Measurements from ENCODE around the gene KRT74. TPM values are rescaled to one million over a fixed set of nuclear protein-coding genes. Genes with fewer than 3 reads are reported as not detected.

Gene KRT74
- total RNA-seq, 5 donors from 2014 or later (not counting 1 experiment from before 2014, with no cell fraction given), result 0.20 to 0.79 (median 0.45) TPM; not detected in 1

GRCh38 chr12:52537101-52537500, 36.5 kb downstream of the KRT74 start:
- DNase-seq (no peak), ATAC-seq (replicated peaks in 1 of 4) (no peak)
- Histone ChIP-seq H3K4me3 (ENCODE audit: control insufficient read depth in 1 of 2, extremely low read depth in 1 of 2, low read length in 1 of 2) (no peak overlapping the region), H3K9me3 (no peaks in the 10 kb centered on the region), H3K36me3 (ENCODE audit: control insufficient read depth in 2 of 2, extremely low read depth in 1 of 2, insufficient read depth in 1 of 2, low read length in 1 of 2) (no peaks in the 10 kb centered on the region), H3K4me1 (ENCODE audit: control insufficient read depth in 1 of 2, extremely low read depth in 1 of 2, insufficient read depth in 2 of 2, low read length in 2 of 2) (no peaks in the 10 kb centered on the region), H3K27me3 (replicated peaks in 1 of 2; ENCODE audit: control insufficient read depth in 2 of 2, extremely low read depth in 1 of 2, insufficient read depth in 2 of 2, low read length in 1 of 2) (peaks cover 0 to 26% of the 10 kb centered on the region in 2 experiments), H3K27ac (ENCODE audit: low read length) (no peak overlapping the region)
- Mint-ChIP-seq H3K36me3 (no peaks in the 10 kb centered on the region), H3K27ac (no peak overlapping the region), H3K4me3 (no peak overlapping the region), H3K9me3 (no peaks in the 10 kb centered on the region), H3K27me3 (peaks cover 0 to 3% of the 10 kb centered on the region in 2 donors), H3K4me1 (no peaks in the 10 kb centered on the region)
- ChIA-PET POLR2A (no interaction called here), CTCF (no interaction called here)
- WGBS (ENCODE audit: insufficient coverage), result 59% methylated on average over 2 of the region's 3 CpGs

DNA sequence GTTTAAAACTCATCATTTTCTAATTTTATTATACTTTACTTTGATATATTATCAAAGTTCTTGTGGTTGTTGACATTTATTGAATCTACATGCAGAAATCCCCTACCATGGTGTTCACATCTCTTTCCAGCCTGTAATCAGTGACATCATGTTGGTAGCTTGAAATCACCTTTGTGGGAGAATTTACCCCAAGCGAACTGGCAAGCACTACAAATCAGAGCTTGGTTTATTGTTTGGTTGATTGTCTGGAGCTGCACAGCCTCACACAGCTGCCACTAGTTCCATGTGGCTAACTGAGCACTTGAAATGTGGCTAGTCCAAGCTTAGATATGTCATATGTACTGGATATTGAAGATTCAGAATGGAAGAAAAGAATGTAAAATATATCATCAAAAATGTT, 38.1 kb downstream of the KRT74 start:
- no peak for ATAC-seq (replicated peaks in 1 of 4)
- Histone ChIP-seq H3K4me3 (ENCODE audit: control insufficient read depth in 1 of 2, extremely low read depth in 1 of 2, low read length in 1 of 2) (no peak overlapping the region), H3K9me3 (no peaks in the 10 kb centered on the region), H3K27me3 (replicated peaks in 1 of 2; ENCODE audit: control insufficient read depth in 2 of 2, extremely low read depth in 1 of 2, insufficient read depth in 2 of 2, low read length in 1 of 2) (peaks cover 0 to 29% of the 10 kb centered on the region in 2 experiments), H3K36me3 (ENCODE audit: control insufficient read depth in 2 of 2, extremely low read depth in 1 of 2, insufficient read depth in 1 of 2, low read length in 1 of 2) (no peaks in the 10 kb centered on the region), H3K27ac (ENCODE audit: low read length) (no peak overlapping the region), H3K4me1 (ENCODE audit: control insufficient read depth in 1 of 2, extremely low read depth in 1 of 2, insufficient read depth in 2 of 2, low read length in 2 of 2) (no peaks in the 10 kb centered on the region)
- H3K27me3 Mint-ChIP-seq, result peaks cover 0 to 3% of the 10 kb centered on the region in 2 donors
- no peak overlapping the region for H3K4me3 Mint-ChIP-seq
- H3K4me1 Mint-ChIP-seq, result no peaks in the 10 kb centered on the region
- WGBS (ENCODE audit: insufficient coverage), result no CpG with 5 or more reads among the region's 1 CpG
- no peak for DNase-seq
- H3K36me3 Mint-ChIP-seq, result no peaks in the 10 kb centered on the region
- no peak overlapping the region for H3K27ac Mint-ChIP-seq
- H3K9me3 Mint-ChIP-seq, result no peaks in the 10 kb centered on the region
- ChIA-PET CTCF (interaction anchor here in 1 of 2 donors (0.5 kb wide), 1 partner anchor 53 kb away, joined by 5 read pairs; no protein-coding TSS in a partner anchor), POLR2A (no interaction called here)

GRCh38 chr12:52534482-52534881, 39.2 kb downstream of the KRT74 start:
- no peak overlapping the region for H3K27ac Mint-ChIP-seq

GRCh38 chr12:52533686-52534470, 39.8 kb downstream of the KRT74 start:
- ATAC-seq (replicated peaks in 1 of 4), result no peak
- no peaks in the 10 kb centered on the region for H3K36me3 Mint-ChIP-seq

More at GRCh38 chr12:52534482-52534881, 39.2 kb downstream of the KRT74 start:
- peaks cover 0 to 24% of the 10 kb centered on the region in 2 experiments for H3K27me3 ChIP-seq (replicated peaks in 1 of 2; ENCODE audit: control insufficient read depth in 2 of 2, extremely low read depth in 1 of 2, insufficient read depth in 2 of 2, low read length in 1 of 2)
- POLR2A ChIA-PET, result interaction anchor here in 1 of 2 donors (0.5 kb wide), 1 partner anchor 447 kb away, joined by 4 read pairs; no protein-coding TSS in a partner anchor
- H3K4me1 ChIP-seq (ENCODE audit: control insufficient read depth in 1 of 2, extremely low read depth in 1 of 2, insufficient read depth in 2 of 2, low read length in 2 of 2), result no peaks in the 10 kb centered on the region
- 63% methylated on average over 3 of the region's 5 CpGs for WGBS (ENCODE audit: insufficient coverage)
- ATAC-seq (replicated peaks in 1 of 4) (no peak), DNase-seq (no peak)
- Mint-ChIP-seq H3K4me3 (no peak overlapping the region), H3K4me1 (no peaks in the 10 kb centered on the region), H3K9me3 (no peaks in the 10 kb centered on the region), H3K27me3 (peaks cover 0 to 3% of the 10 kb centered on the region in 2 donors), H3K36me3 (no peaks in the 10 kb centered on the region)
- H3K9me3 ChIP-seq, result no peaks in the 10 kb centered on the region
- no peak overlapping the region for H3K27ac ChIP-seq (ENCODE audit: low read length)
- H3K4me3 ChIP-seq (ENCODE audit: control insufficient read depth in 1 of 2, extremely low read depth in 1 of 2, low read length in 1 of 2), result no peak overlapping the region
- CTCF ChIA-PET, result interaction anchor here in 1 of 2 donors (0.6 kb wide), 1 partner anchor 32 kb away, joined by 3 read pairs; no protein-coding TSS in a partner anchor
- H3K36me3 ChIP-seq (ENCODE audit: control insufficient read depth in 2 of 2, extremely low read depth in 1 of 2, insufficient read depth in 1 of 2, low read length in 1 of 2), result no peaks in the 10 kb centered on the region

DNA sequence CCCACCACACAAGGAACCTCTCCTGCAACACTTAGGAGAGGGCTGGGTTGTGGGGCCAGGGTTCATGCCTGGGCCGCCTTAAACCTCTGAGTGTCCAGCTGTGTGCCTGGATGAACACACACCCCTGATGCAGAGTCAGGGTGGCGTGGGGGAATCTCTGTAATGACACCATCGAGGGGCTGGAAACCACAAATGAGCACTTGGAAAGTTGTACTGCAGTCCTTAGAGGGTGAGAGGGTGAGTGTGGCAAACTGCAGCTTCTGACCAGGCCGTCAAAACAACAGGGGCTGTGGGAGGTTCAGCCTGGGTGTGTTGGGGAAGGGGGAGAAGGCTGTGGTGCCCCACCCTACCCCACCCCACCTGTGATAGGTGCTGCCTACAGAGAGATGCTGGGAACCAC, 41.0 kb downstream of the KRT74 start:
- H3K4me3 Mint-ChIP-seq, result no peak overlapping the region
- ChIA-PET POLR2A (no interaction called here), CTCF (no interaction called here)
- H3K27ac Mint-ChIP-seq, result no peak overlapping the region
- ATAC-seq (replicated peaks in 1 of 4), result no peak
- Histone ChIP-seq H3K27me3 (replicated peaks in 1 of 2; ENCODE audit: control insufficient read depth in 2 of 2, extremely low read depth in 1 of 2, insufficient read depth in 2 of 2, low read length in 1 of 2) (peaks cover 0 to 17% of the 10 kb centered on the region in 2 experiments), H3K36me3 (ENCODE audit: control insufficient read depth in 2 of 2, extremely low read depth in 1 of 2, insufficient read depth in 1 of 2, low read length in 1 of 2) (no peaks in the 10 kb centered on the region), H3K4me1 (ENCODE audit: control insufficient read depth in 1 of 2, extremely low read depth in 1 of 2, insufficient read depth in 2 of 2, low read length in 2 of 2) (no peaks in the 10 kb centered on the region), H3K4me3 (ENCODE audit: control insufficient read depth in 1 of 2, extremely low read depth in 1 of 2, low read length in 1 of 2) (no peak overlapping the region), H3K27ac (ENCODE audit: low read length) (no peak overlapping the region), H3K9me3 (no peaks in the 10 kb centered on the region)
- no peak for DNase-seq
- peaks cover 0 to 3% of the 10 kb centered on the region in 2 donors for H3K27me3 Mint-ChIP-seq
- 56% methylated on average over 3 of the region's 4 CpGs for WGBS (ENCODE audit: insufficient coverage)
- no peaks in the 10 kb centered on the region for H3K9me3 Mint-ChIP-seq
- no peaks in the 10 kb centered on the region for H3K36me3 Mint-ChIP-seq
- H3K4me1 Mint-ChIP-seq, result no peaks in the 10 kb centered on the region

More at GRCh38 chr12:52533686-52534470, 39.8 kb downstream of the KRT74 start:
- H3K27me3 Mint-ChIP-seq, result peaks cover 0 to 3% of the 10 kb centered on the region in 2 donors
- no peaks in the 10 kb centered on the region for H3K4me1 Mint-ChIP-seq
- CTCF ChIA-PET, result interaction anchor here in 1 of 2 donors (0.6 kb wide), 1 partner anchor 32 kb away, joined by 3 read pairs; no protein-coding TSS in a partner anchor
- H3K27ac Mint-ChIP-seq, result no peak overlapping the region
- Histone ChIP-seq H3K36me3 (ENCODE audit: control insufficient read depth in 2 of 2, extremely low read depth in 1 of 2, insufficient read depth in 1 of 2, low read length in 1 of 2) (no peaks in the 10 kb centered on the region), H3K4me3 (ENCODE audit: control insufficient read depth in 1 of 2, extremely low read depth in 1 of 2, low read length in 1 of 2) (no peak overlapping the region), H3K9me3 (no peaks in the 10 kb centered on the region), H3K4me1 (ENCODE audit: control insufficient read depth in 1 of 2, extremely low read depth in 1 of 2, insufficient read depth in 2 of 2, low read length in 2 of 2) (no peaks in the 10 kb centered on the region), H3K27ac (ENCODE audit: low read length) (no peak overlapping the region), H3K27me3 (replicated peaks in 1 of 2; ENCODE audit: control insufficient read depth in 2 of 2, extremely low read depth in 1 of 2, insufficient read depth in 2 of 2, low read length in 1 of 2) (peaks cover 0 to 22% of the 10 kb centered on the region in 2 experiments)
- WGBS (ENCODE audit: insufficient coverage), result 71% methylated on average over 5 of the region's 10 CpGs
- no peaks in the 10 kb centered on the region for H3K9me3 Mint-ChIP-seq
- DNase-seq, result no peak
- POLR2A ChIA-PET, result interaction anchor here in 1 of 2 donors (0.5 kb wide), 1 partner anchor 448 kb away, joined by 4 read pairs; no protein-coding TSS in a partner anchor
- no peak overlapping the region for H3K4me3 Mint-ChIP-seq

- Mint-ChIP-seq H3K27me3 (no peaks in the 10 kb centered on the region), H3K27ac (no peak overlapping the region), H3K36me3 (no peaks in the 10 kb centered on the region), H3K4me3 (no peak overlapping the region), H3K9me3 (no peaks in the 10 kb centered on the region), H3K4me1 (peaks cover 0 to 4% (median 0%) of the 10 kb centered on the region in 3 donors)
- Histone ChIP-seq H3K27ac (ENCODE audit: low read length) (no peak overlapping the region), H3K4me1 (ENCODE audit: control insufficient read depth in 1 of 2, extremely low read depth in 1 of 2, insufficient read depth in 2 of 2, low read length in 2 of 2) (peaks cover 0 to 7% of the 10 kb centered on the region in 2 experiments), H3K27me3 (replicated peaks in 1 of 2; ENCODE audit: control insufficient read depth in 2 of 2, extremely low read depth in 1 of 2, insufficient read depth in 2 of 2, low read length in 1 of 2) (peaks cover 0 to 14% of the 10 kb centered on the region in 2 experiments), H3K9me3 (no peaks in the 10 kb centered on the region), H3K36me3 (ENCODE audit: control insufficient read depth in 2 of 2, extremely low read depth in 1 of 2, insufficient read depth in 1 of 2, low read length in 1 of 2) (no peaks in the 10 kb centered on the region), H3K4me3 (ENCODE audit: control insufficient read depth in 1 of 2, extremely low read depth in 1 of 2, low read length in 1 of 2) (no peak overlapping the region)
- 76% methylated on average over 12 of the region's 18 CpGs for WGBS (ENCODE audit: insufficient coverage)
- ChIA-PET CTCF (no interaction called here), POLR2A (no interaction called here)
- ATAC-seq (replicated peaks in 1 of 4) (no peak), DNase-seq (peak in 1 of 35 experiments; percentile 29)
Measured at GRCh38 chr12:52531566-52532300, 41.9 kb downstream of the KRT74 start.

Data from T-cell (primary cell).